Osteoblast (primary cell): ENCODE results near the gene AKAP13. TPM values are rescaled to one million over a fixed set of nuclear protein-coding genes. Genes with fewer than 3 reads are reported as not detected.
A peak's percentile ranks its signal among the peaks of the same experiment; 100 is the strongest.

Source experiments
- DNase-seq: peaks from one replicate; pipeline ENCODE4 v3.0.0; 2011; ENCODE audit warnings: low spot score, mixed read lengths; ENCODE audit not compliant: insufficient read length; ENCODE audit errors: missing footprints
- H2AFZ ChIP-seq: 2 replicates; pipeline ENCODE4 v1.6.0; 2011; ENCODE audit warnings: mild to moderate bottlenecking, low read length
- H3K27ac ChIP-seq: 2 replicates; pipeline ENCODE4 v1.5.1; 2011; ENCODE audit warnings: mild to moderate bottlenecking, low read depth, low read length, moderate library complexity
- H3K27me3 ChIP-seq: 2 replicates; pipeline ENCODE4 v1.6.0; 2012; ENCODE audit warnings: mild to moderate bottlenecking, control low read depth, inconsistent platforms, low read length, moderate library complexity; ENCODE audit not compliant: insufficient read depth
- H3K36me3 ChIP-seq: 2 replicates; pipeline ENCODE4 v1.5.1; 2011; ENCODE audit warnings: mild to moderate bottlenecking, low read length, control low read depth, moderate library complexity; ENCODE audit not compliant: insufficient read depth
- H3K4me1 ChIP-seq: 2 replicates; pipeline ENCODE4 v1.5.1; 2011; ENCODE audit warnings: mild to moderate bottlenecking, low read length, control low read depth, moderate library complexity; ENCODE audit not compliant: insufficient read depth
- H3K4me2 ChIP-seq: 2 replicates; pipeline ENCODE4 v1.6.0; 2011; ENCODE audit warnings: mild to moderate bottlenecking, low read length; ENCODE audit not compliant: insufficient read depth
- H3K4me3 ChIP-seq: fragments of 200-600 bp; sonication (generic); 3 replicates; pipeline ENCODE4 v1.5.1; 2012; ENCODE audit warnings: mild to moderate bottlenecking, low read length, inconsistent platforms; ENCODE audit not compliant: insufficient read depth
- H3K79me2 ChIP-seq: 2 replicates; pipeline ENCODE4 v1.6.0; 2012; ENCODE audit warnings: mild to moderate bottlenecking, low read length, control low read depth, inconsistent platforms; ENCODE audit not compliant: insufficient read depth
- H3K9me3 ChIP-seq: 2 replicates; pipeline ENCODE4 v1.5.1; 2011; ENCODE audit warnings: low read depth, low read length, control low read depth
- H4K20me1 ChIP-seq: 2 replicates; pipeline ENCODE4 v1.6.0; 2012; ENCODE audit warnings: mild to moderate bottlenecking, low read length, control low read depth; ENCODE audit not compliant: insufficient read depth
- total RNA-seq: library from RNA; depleted of rRNA; stranded (reverse); fragments of >200 nt; gene quantifications from 2 replicates; pipeline ENCODE4 v1.2.3, GENCODE V29; 2012
- TF ChIP-seq, protein P1 (sequence below): IDR thresholded peaks from 2 replicates; pipeline ENCODE4 v1.5.1; 2011; ENCODE audit warnings: mild to moderate bottlenecking, low read depth, low read length, moderate library complexity; ENCODE audit errors: extremely low read depth

The AKAP13 gene
- total RNA-seq, 1 donor = 77.1 TPM

- no peaks in the 10 kb centered on the region for H3K27me3 ChIP-seq
- H2AFZ ChIP-seq = no peak overlapping the region
- H3K27ac ChIP-seq = no peak overlapping the region
- peaks cover 3% of the 10 kb centered on the region for H3K36me3 ChIP-seq
- H4K20me1 ChIP-seq = peaks cover 41% of the 10 kb centered on the region
- H3K4me1 ChIP-seq = peaks cover 18% of the 10 kb centered on the region
- TF ChIP-seq, protein P1, sequence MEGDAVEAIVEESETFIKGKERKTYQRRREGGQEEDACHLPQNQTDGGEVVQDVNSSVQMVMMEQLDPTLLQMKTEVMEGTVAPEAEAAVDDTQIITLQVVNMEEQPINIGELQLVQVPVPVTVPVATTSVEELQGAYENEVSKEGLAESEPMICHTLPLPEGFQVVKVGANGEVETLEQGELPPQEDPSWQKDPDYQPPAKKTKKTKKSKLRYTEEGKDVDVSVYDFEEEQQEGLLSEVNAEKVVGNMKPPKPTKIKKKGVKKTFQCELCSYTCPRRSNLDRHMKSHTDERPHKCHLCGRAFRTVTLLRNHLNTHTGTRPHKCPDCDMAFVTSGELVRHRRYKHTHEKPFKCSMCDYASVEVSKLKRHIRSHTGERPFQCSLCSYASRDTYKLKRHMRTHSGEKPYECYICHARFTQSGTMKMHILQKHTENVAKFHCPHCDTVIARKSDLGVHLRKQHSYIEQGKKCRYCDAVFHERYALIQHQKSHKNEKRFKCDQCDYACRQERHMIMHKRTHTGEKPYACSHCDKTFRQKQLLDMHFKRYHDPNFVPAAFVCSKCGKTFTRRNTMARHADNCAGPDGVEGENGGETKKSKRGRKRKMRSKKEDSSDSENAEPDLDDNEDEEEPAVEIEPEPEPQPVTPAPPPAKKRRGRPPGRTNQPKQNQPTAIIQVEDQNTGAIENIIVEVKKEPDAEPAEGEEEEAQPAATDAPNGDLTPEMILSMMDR = no peak
- H3K9me3 ChIP-seq = no peaks in the 10 kb centered on the region
- no peak overlapping the region for H3K4me2 ChIP-seq
- peaks cover 20% of the 10 kb centered on the region for H3K79me2 ChIP-seq
- peak; percentile 61 for DNase-seq
- no peak overlapping the region for H3K4me3 ChIP-seq
Measured at GRCh38 chr15:85766001-85766831, 385.8 kb downstream of the AKAP13 start.

GRCh38 chr15:85767785-85768529 is 387.6 kb downstream of the AKAP13 start:
- DNase-seq = peak; percentile 47
- Histone ChIP-seq H3K27ac (no peak overlapping the region), H3K4me3 (no peak overlapping the region), H3K9me3 (no peaks in the 10 kb centered on the region), H2AFZ (no peak overlapping the region), H3K36me3 (peaks cover 3% of the 10 kb centered on the region), H3K27me3 (no peaks in the 10 kb centered on the region), H3K4me1 (peaks cover 31% of the 10 kb centered on the region), H4K20me1 (peaks cover 39% of the 10 kb centered on the region), H3K79me2 (peaks cover 35% of the 10 kb centered on the region), H3K4me2 (no peak overlapping the region)
- TF ChIP-seq, protein P1 = no peak

GRCh38 chr15:85768595-85769168 is 388.3 kb downstream of the AKAP13 start:
- Histone ChIP-seq H3K27ac (no peak overlapping the region), H3K4me2 (no peak overlapping the region), H2AFZ (no peak overlapping the region), H4K20me1 (peaks cover 33% of the 10 kb centered on the region), H3K27me3 (no peaks in the 10 kb centered on the region), H3K9me3 (no peaks in the 10 kb centered on the region), H3K79me2 (peaks cover 40% of the 10 kb centered on the region), H3K4me1 (peaks cover 31% of the 10 kb centered on the region), H3K36me3 (peaks cover 3% of the 10 kb centered on the region), H3K4me3 (no peak overlapping the region)
- TF ChIP-seq, protein P1 = no peak
- peak; percentile 49 for DNase-seq
